IMR-90 (cell line): ENCODE data around the gene ZNF76. TPM values are rescaled to one million over a fixed set of nuclear protein-coding genes. Genes with fewer than 3 reads are reported as not detected.

Experiments
- ATAC-seq: fragments of 200-7000 bp; cut with Tn5 transposase; 2 replicates; pipeline ENCODE4 v1.9.1; 2020; ENCODE audit warnings: low read depth, mild to moderate bottlenecking, moderate library complexity
- BruUV-seq: library from RNA; stranded (reverse); fragments of 400-500 nt; replicated peaks from 2 replicates; lab custom pipeline; 2021; lab: Mats Ljungman, UMichigan
- CTCF ChIA-PET: fragments of 300-600 bp; formaldehyde crosslinking; extraction: SDS; loops from one replicate; lab custom pipeline; 2021; ENCODE audit warnings: antibody characterized with exemption; lab: Yijun Ruan, JAX
- POLR2A ChIA-PET: fragments of 300-600 bp; sonication (Branson Sonifier 250); formaldehyde crosslinking; loops from one replicate; lab custom pipeline; 2022; ENCODE audit warnings: antibody characterized with exemption; ENCODE audit not compliant: unreplicated experiment; lab: Charles Lee
- DNase-seq: peaks from one replicate; pipeline ENCODE4 v3.0.0; 2013
- H2AFZ ChIP-seq: replicated peaks from 2 replicates; pipeline ENCODE3; 2013; ENCODE audit warnings: low read length, mild to moderate bottlenecking; ENCODE audit not compliant: poor library complexity
- H2AK5ac ChIP-seq: 2 replicates; pipeline ENCODE4 v1.6.1; 2013; ENCODE audit warnings: low read depth, low read length, inconsistent platforms
- H2AK9ac ChIP-seq: replicated peaks from 2 replicates; pipeline ENCODE3; 2013; ENCODE audit warnings: mild to moderate bottlenecking, low read depth, low read length, moderate library complexity; ENCODE audit not compliant: poor library complexity
- H2BK120ac ChIP-seq: 2 replicates; pipeline ENCODE4 v1.6.1; 2013; ENCODE audit warnings: low read depth, low read length, inconsistent platforms
- H2BK15ac ChIP-seq: 3 replicates; pipeline ENCODE4 v1.6.1; 2013; ENCODE audit warnings: low read depth, low read length, inconsistent platforms
- H2BK20ac ChIP-seq: 2 replicates; pipeline ENCODE4 v1.6.1; 2013; ENCODE audit warnings: low read depth, mild to moderate bottlenecking, inconsistent platforms, low read length, moderate library complexity
- H2BK5ac ChIP-seq: 2 replicates; pipeline ENCODE4 v1.6.1; 2013; ENCODE audit warnings: mild to moderate bottlenecking, low read depth, low read length, inconsistent platforms; ENCODE audit not compliant: poor library complexity, severe bottlenecking
- H3K14ac ChIP-seq: replicated peaks from 2 replicates; pipeline ENCODE4 v1.6.1; 2013; ENCODE audit warnings: low read depth, low read length, inconsistent platforms
- H3K18ac ChIP-seq: 2 replicates; pipeline ENCODE4 v1.6.1; 2013; ENCODE audit warnings: low read depth, low read length, control low read depth
- H3K23ac ChIP-seq: 2 replicates; pipeline ENCODE4 v1.6.1; 2013; ENCODE audit warnings: low read depth, low read length, inconsistent platforms
- H3K27ac ChIP-seq: 2 replicates; pipeline ENCODE4 v1.5.1; 2013; ENCODE audit warnings: mild to moderate bottlenecking, control low read depth, low read length; ENCODE audit not compliant: insufficient read depth
- H3K27me3 ChIP-seq: 2 replicates; pipeline ENCODE4 v1.6.1; 2013; ENCODE audit warnings: low read length; ENCODE audit not compliant: control insufficient read depth, insufficient read depth
- H3K36me3 ChIP-seq: 2 replicates; pipeline ENCODE4 v1.6.1; 2013; ENCODE audit warnings: low read length, mixed read lengths; ENCODE audit not compliant: control insufficient read depth, insufficient read depth
- H3K4ac ChIP-seq: 2 replicates; pipeline ENCODE4 v1.6.1; 2013; ENCODE audit warnings: low read depth, low read length, inconsistent platforms
- H3K4me1 ChIP-seq: 2 replicates; pipeline ENCODE4 v1.6.1; 2013; ENCODE audit warnings: low read length, mixed read lengths; ENCODE audit not compliant: control insufficient read depth, insufficient read depth
- H3K4me2 ChIP-seq: 2 replicates; pipeline ENCODE4 v1.6.1; 2013; ENCODE audit warnings: low read depth, mild to moderate bottlenecking, control low read depth, low read length, moderate library complexity
- H3K4me3 ChIP-seq: 2 replicates; pipeline ENCODE4 v1.5.1; 2013; ENCODE audit warnings: low read depth, mild to moderate bottlenecking, control low read depth, low read length, moderate library complexity; ENCODE audit not compliant: insufficient read depth
- H3K56ac ChIP-seq: 2 replicates; pipeline ENCODE4 v1.6.1; 2013; ENCODE audit warnings: low read length, inconsistent platforms; ENCODE audit not compliant: insufficient read depth; ENCODE audit errors: extremely low read depth
- H3K79me1 ChIP-seq, 2 experiments: 2 replicates each; pipeline ENCODE4 v1.6.1; 2013; ENCODE audit warnings: low read length in 2 of 2, inconsistent platforms in 1 of 2, low read depth in 1 of 2
- H3K9ac ChIP-seq: 2 replicates; pipeline ENCODE4 v1.6.1; 2013; ENCODE audit warnings: low read depth, low read length, control low read depth
- H3K9me1 ChIP-seq: 2 replicates; pipeline ENCODE4 v1.6.1; 2013; ENCODE audit warnings: low read length, inconsistent platforms; ENCODE audit not compliant: insufficient read depth
- H3K9me3 ChIP-seq: 2 replicates; pipeline ENCODE4 v1.6.1; 2013; ENCODE audit warnings: low read length; ENCODE audit not compliant: control insufficient read depth, insufficient read depth
- H4K20me1 ChIP-seq: 2 replicates; pipeline ENCODE4 v1.6.1; 2013; ENCODE audit warnings: low read length, inconsistent platforms; ENCODE audit not compliant: insufficient read depth
- H4K5ac ChIP-seq: 2 replicates; pipeline ENCODE4 v1.6.1; 2013; ENCODE audit warnings: mild to moderate bottlenecking, low read depth, low read length, control low read depth
- H4K8ac ChIP-seq, 2 experiments: 2 replicates each; pipeline ENCODE4 v1.6.1; 2013; ENCODE audit warnings: low read depth in 2 of 2, low read length in 2 of 2, control low read depth in 1 of 2, inconsistent platforms in 1 of 2
- H4K91ac ChIP-seq: 2 replicates; pipeline ENCODE4 v1.6.1; 2013; ENCODE audit warnings: low read depth, low read length, inconsistent platforms; ENCODE audit not compliant: insufficient read depth
- RAD21 ChIP-seq: IDR thresholded peaks from 2 replicates; pipeline ENCODE4 v1.6.1; 2012; ENCODE audit warnings: low read length, improper control_type of control experiment
- dilution Hi-C: fragments of 300-500 bp; cut with HindIII; formaldehyde crosslinking; loops from one replicate; pipeline ENCODE4 v1.14.3; 2018; ENCODE audit warnings: low sequenced_read_pairs; ENCODE audit not compliant: unreplicated experiment
- in situ Hi-C: fragments of 300-500 bp; cut with MboI; formaldehyde crosslinking; loops from 3 replicates; pipeline ENCODE4 v1.14.3; 2019; ENCODE audit warnings: low sequenced_read_pairs, inconsistent platforms, mixed read lengths
- intact Hi-C: fragments of 100-400 bp; cut with micrococcal nuclease; formaldehyde crosslinking; loops from 2 replicates; pipeline ENCODE4 v1.10.0; 2022
- polyA plus RNA-seq, 3 experiments: library from polyadenylated mRNA; depleted of rRNA; stranded (reverse); fragments of >200 nt; gene quantifications; 2 replicates each; pipeline ENCODE4 v1.2.3, GENCODE V29; 2012; ENCODE audit warnings: low replicate concordance in 1 of 3
- total RNA-seq: library from RNA; depleted of rRNA; stranded (reverse); fragments of >200 nt; gene quantifications from 2 replicates; pipeline ENCODE4 v1.2.3, GENCODE V29; 2012

ZNF76 gene
- total and polyA plus RNA-seq, 2 of the 4 experiments (the other 2 are of a cell fraction) = 19.9 to 21.1 TPM

DNA sequence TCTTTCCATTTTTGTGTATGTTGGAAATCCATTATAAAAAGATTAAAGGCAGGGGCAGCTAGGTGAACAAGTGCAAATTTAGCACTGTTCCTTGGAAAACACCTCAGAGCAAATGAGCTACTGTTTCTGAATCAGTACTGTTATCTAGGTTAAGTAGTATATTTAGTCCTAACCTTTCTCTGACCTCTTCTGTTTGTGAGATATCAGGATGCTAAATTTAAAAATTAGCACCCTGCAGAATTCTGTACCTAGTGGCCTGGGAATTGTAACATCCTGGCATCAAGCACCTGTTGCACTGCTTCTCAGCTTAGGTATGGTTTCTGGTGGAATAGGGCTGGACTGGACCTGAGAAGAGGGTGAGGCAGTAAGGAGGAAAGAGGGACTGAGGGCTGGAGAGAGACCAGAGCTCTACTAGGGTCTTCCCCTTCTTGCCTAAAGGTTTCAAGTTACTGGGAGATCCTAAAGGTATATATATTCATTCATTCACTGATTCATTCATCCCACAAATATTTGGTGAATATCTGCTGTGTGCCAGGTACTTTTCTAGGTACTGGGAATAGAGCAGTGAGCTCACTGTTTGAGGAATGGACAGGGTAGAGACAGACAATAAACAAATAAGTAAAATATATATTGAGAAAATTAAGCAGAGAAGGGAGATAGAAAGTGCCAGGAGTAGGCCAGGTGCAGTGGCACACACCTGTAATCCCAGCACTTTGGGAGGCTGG lies 5.2 kb downstream of the ZNF76 start:
- no peak overlapping the region for H3K4me2 ChIP-seq
- H2BK20ac ChIP-seq = no peak overlapping the region
- H3K9me1 ChIP-seq = peaks cover 13% of the 10 kb centered on the region
- DNase-seq = no peak
- no peak overlapping the region for H4K91ac ChIP-seq
- H4K20me1 ChIP-seq = no peaks in the 10 kb centered on the region; the same call in 1 of the 2 replicates
- H3K18ac ChIP-seq = no peak overlapping the region
- in situ Hi-C loops (no loop called here), dilution Hi-C loops (no loop called here), intact Hi-C loops (no loop called here)
- H3K56ac ChIP-seq = no peak overlapping the region
- H3K79me1 ChIP-seq = peaks cover 28 to 46% of the 10 kb centered on the region in 2 experiments
- H4K8ac ChIP-seq = no peak overlapping the region
- H2BK120ac ChIP-seq = no peak overlapping the region
- no peak overlapping the region for H3K9ac ChIP-seq
- no peak overlapping the region for H3K4me3 ChIP-seq
- no peak overlapping the region for H3K4ac ChIP-seq
- no peaks in the 10 kb centered on the region for H3K27me3 ChIP-seq
- 0 out of 2 replicates have a peak, but pooled peaks cover 5% of the 10 kb centered on the region for H3K4me1 ChIP-seq
- no peak overlapping the region; the same call in 1 of the 2 replicates for H3K23ac ChIP-seq
- TF ChIP-seq RAD21 = no peak
- no peak overlapping the region for H2BK15ac ChIP-seq
- H2AK5ac ChIP-seq = no peak overlapping the region
- no peak overlapping the region for H2AK9ac ChIP-seq
- H2BK5ac ChIP-seq = no peak overlapping the region
- H3K14ac ChIP-seq = no peak overlapping the region
- ChIA-PET POLR2A (no interaction called here), CTCF (no interaction called here)
- no peak for ATAC-seq
- no peaks in the 10 kb centered on the region for H3K9me3 ChIP-seq
- H2AFZ ChIP-seq = no peak overlapping the region
- no peak overlapping the region for H3K27ac ChIP-seq
- no peak overlapping the region for H4K5ac ChIP-seq
- H3K36me3 ChIP-seq = 0 out of 2 replicates have a peak, but pooled peaks cover 2% of the 10 kb centered on the region
- BruUV-seq = no TSS peak
